ENCODE data around the gene LILRB1.
"Not testable (repeated sequence)": the region's sequence is repeated elsewhere in the genome, so short reads cannot be mapped to it uniquely, and the experiment has no call there.

DNA sequence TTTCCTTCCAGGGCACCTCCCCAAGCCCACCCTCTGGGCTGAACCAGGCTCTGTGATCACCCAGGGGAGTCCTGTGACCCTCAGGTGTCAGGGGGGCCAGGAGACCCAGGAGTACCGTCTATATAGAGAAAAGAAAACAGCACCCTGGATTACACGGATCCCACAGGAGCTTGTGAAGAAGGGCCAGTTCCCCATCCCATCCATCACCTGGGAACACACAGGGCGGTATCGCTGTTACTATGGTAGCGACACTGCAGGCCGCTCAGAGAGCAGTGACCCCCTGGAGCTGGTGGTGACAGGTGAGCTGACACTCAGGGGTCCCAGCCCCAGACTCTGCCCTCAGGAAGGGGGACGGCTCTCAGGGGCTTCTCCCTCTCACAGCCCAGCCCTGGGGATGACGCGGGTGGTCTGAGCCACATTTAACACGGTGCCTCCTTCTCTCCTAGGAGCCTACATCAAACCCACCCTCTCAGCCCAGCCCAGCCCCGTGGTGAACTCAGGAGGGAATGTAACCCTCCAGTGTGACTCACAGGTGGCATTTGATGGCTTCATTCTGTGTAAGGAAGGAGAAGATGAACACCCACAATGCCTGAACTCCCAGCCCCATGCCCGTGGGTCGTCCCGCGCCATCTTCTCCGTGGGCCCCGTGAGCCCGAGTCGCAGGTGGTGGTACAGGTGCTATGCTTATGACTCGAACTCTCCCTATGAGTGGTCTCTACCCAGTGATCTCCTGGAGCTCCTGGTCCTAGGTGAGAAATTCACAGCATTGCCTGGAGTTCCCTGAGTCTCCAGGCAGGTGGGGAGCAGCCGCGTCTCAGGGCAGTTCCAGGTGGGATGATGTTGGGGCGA, 1.4 kb downstream of the LILRB1 start:
- TF ChIP-seq, protein P1, sequence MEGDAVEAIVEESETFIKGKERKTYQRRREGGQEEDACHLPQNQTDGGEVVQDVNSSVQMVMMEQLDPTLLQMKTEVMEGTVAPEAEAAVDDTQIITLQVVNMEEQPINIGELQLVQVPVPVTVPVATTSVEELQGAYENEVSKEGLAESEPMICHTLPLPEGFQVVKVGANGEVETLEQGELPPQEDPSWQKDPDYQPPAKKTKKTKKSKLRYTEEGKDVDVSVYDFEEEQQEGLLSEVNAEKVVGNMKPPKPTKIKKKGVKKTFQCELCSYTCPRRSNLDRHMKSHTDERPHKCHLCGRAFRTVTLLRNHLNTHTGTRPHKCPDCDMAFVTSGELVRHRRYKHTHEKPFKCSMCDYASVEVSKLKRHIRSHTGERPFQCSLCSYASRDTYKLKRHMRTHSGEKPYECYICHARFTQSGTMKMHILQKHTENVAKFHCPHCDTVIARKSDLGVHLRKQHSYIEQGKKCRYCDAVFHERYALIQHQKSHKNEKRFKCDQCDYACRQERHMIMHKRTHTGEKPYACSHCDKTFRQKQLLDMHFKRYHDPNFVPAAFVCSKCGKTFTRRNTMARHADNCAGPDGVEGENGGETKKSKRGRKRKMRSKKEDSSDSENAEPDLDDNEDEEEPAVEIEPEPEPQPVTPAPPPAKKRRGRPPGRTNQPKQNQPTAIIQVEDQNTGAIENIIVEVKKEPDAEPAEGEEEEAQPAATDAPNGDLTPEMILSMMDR (IDR thresholded peaks at IDR 0.05): not testable (repeated sequence)
- not testable (repeated sequence) for TF ChIP-seq EP300, POLR2A (IDR thresholded peaks at IDR 0.05)
